Neural cell (in vitro differentiated cells): ENCODE results near the gene TNRC6C. TPM values are rescaled to one million over a fixed set of nuclear protein-coding genes. Genes with fewer than 3 reads are reported as not detected.
"Not testable (repeated sequence)": the region's sequence is repeated elsewhere in the genome, so short reads cannot be mapped to it uniquely, and the experiment has no call there.

ENCODE experiments used
- H2AFZ ChIP-seq: fragments of 200-600, 300-800 bp; sonication (generic), shearing (Covaris generic); 2 replicates; pipeline ENCODE4 v1.6.0; 2014; ENCODE audit warnings: low read depth, mild to moderate bottlenecking, antibody characterized with exemption, low read length, moderate library complexity
- H3F3A ChIP-seq: fragments of 200-600 bp; shearing (Covaris generic); 2 replicates; pipeline ENCODE4 v1.6.1; 2016; ENCODE audit warnings: mild to moderate bottlenecking, moderate library complexity, mixed read lengths, antibody characterized with exemption, low read length; ENCODE audit not compliant: insufficient read depth, poor library complexity, severe bottlenecking
- H3K27ac ChIP-seq: fragments of 200-600, 300-800 bp; sonication (generic), shearing (Covaris generic); 2 replicates; pipeline ENCODE4 v1.5.1; 2014; ENCODE audit warnings: mild to moderate bottlenecking, low read length, moderate library complexity
- H3K27me3 ChIP-seq: fragments of 300-800, 200-600 bp; sonication (generic), shearing (Covaris generic); 2 replicates; pipeline ENCODE4 v1.6.0; 2014; ENCODE audit warnings: mild to moderate bottlenecking, low read depth, low read length, moderate library complexity; ENCODE audit not compliant: insufficient read depth
- H3K36me3 ChIP-seq: fragments of 300-800, 200-600 bp; sonication (generic), shearing (Covaris generic); 2 replicates; pipeline ENCODE4 v1.5.1; 2014; ENCODE audit warnings: mild to moderate bottlenecking, antibody characterized with exemption, low read length, moderate library complexity; ENCODE audit not compliant: insufficient read depth
- H3K4me2 ChIP-seq: fragments of 300-800, 200-600 bp; sonication (generic), shearing (Covaris generic); 2 replicates; pipeline ENCODE4 v1.6.0; 2014; ENCODE audit warnings: mild to moderate bottlenecking, low read length
- H3K4me3 ChIP-seq: fragments of 300-800, 200-600 bp; sonication (generic), shearing (Covaris generic); 2 replicates; pipeline ENCODE4 v1.5.1; 2014; ENCODE audit warnings: mild to moderate bottlenecking, low read length, moderate library complexity
- H3K79me2 ChIP-seq: fragments of 200-600 bp; shearing (Covaris generic); replicated peaks from 2 replicates; pipeline ENCODE4 v1.6.0; 2014; ENCODE audit warnings: mild to moderate bottlenecking, low read length, moderate library complexity; ENCODE audit not compliant: insufficient read depth
- H3K9ac ChIP-seq: fragments of 300-800, 200-600 bp; sonication (generic), shearing (Covaris generic); 2 replicates; pipeline ENCODE4 v1.6.1; 2016; ENCODE audit warnings: mild to moderate bottlenecking, low read length, mixed read lengths
- H3K9me2 ChIP-seq: fragments of 200-600 bp; shearing (Covaris generic); 2 replicates; pipeline ENCODE4 v1.6.1; 2016; ENCODE audit warnings: mild to moderate bottlenecking, low read length, mixed read lengths; ENCODE audit not compliant: insufficient read depth
- H3K9me3 ChIP-seq: fragments of 200-600, 300-800 bp; sonication (generic), shearing (Covaris generic); 2 replicates; pipeline ENCODE4 v1.6.1; 2016; ENCODE audit warnings: mild to moderate bottlenecking, mixed run types, low read length, moderate library complexity, mixed read lengths
- H4K20me1 ChIP-seq: fragments of 200-600 bp; shearing (Covaris generic); 2 replicates; pipeline ENCODE4 v1.6.1; 2016; ENCODE audit warnings: mild to moderate bottlenecking, mixed run types; ENCODE audit not compliant: insufficient read depth
- EP300 ChIP-seq: fragments of 450-650 bp; conservative IDR thresholded peaks from 2 replicates; pipeline ENCODE4 v1.6.1; 2014; ENCODE audit warnings: antibody characterized with exemption, mild to moderate bottlenecking, moderate library complexity; ENCODE audit not compliant: poor library complexity, severe bottlenecking
- EZH2 ChIP-seq: fragments of 200-600, 300-800 bp; shearing (Covaris generic), sonication (generic); IDR thresholded peaks from 2 replicates; pipeline ENCODE4 v1.6.1; 2014; ENCODE audit warnings: antibody characterized with exemption, low read length, borderline replicate concordance, mild to moderate bottlenecking; ENCODE audit not compliant: insufficient read depth, poor library complexity, severe bottlenecking
- MXI1 ChIP-seq: fragments of 450-650 bp; conservative IDR thresholded peaks from 2 replicates; pipeline ENCODE4 v1.6.1; 2014; ENCODE audit warnings: antibody characterized with exemption, mild to moderate bottlenecking; ENCODE audit not compliant: poor library complexity, severe bottlenecking
- POLR2AphosphoS5 ChIP-seq: IDR thresholded peaks from 2 replicates; pipeline ENCODE4 v1.6.1; 2012
- RAD21 ChIP-seq: fragments of 450-650 bp; conservative IDR thresholded peaks from 2 replicates; pipeline ENCODE4 v1.6.1; 2014; ENCODE audit warnings: antibody characterized with exemption, mild to moderate bottlenecking, moderate library complexity
- SMC3 ChIP-seq: fragments of 450-650 bp; conservative IDR thresholded peaks from 2 replicates; pipeline ENCODE4 v1.6.1; 2014; ENCODE audit warnings: antibody characterized with exemption, mild to moderate bottlenecking, moderate library complexity; ENCODE audit not compliant: poor library complexity
- TAF1 ChIP-seq: IDR thresholded peaks from 2 replicates; pipeline ENCODE4 v1.6.1; 2012; ENCODE audit warnings: low read depth
- polyA plus RNA-seq: library from polyadenylated mRNA; depleted of rRNA; stranded (reverse); fragments of >200 nt; gene quantifications from 2 replicates; pipeline ENCODE4 v1.2.3, GENCODE V29; 2014
- TF ChIP-seq, protein P1 (sequence below): fragments of 450-650 bp; IDR thresholded peaks from 2 replicates; pipeline ENCODE4 v1.5.1; 2014; ENCODE audit warnings: antibody characterized with exemption, mild to moderate bottlenecking, moderate library complexity; ENCODE audit not compliant: poor library complexity, severe bottlenecking
- TF ChIP-seq, protein P2 (sequence below): IDR thresholded peaks from 2 replicates; pipeline ENCODE4 v1.6.1; 2012; ENCODE audit warnings: borderline replicate concordance

TNRC6C gene
- polyA plus RNA-seq, 1 donor from 2014 or later, result 15.4 TPM

GRCh38 chr17:77990301-77990700 is 31.8 kb downstream of the TNRC6C start:
- H3K79me2 ChIP-seq, result peaks cover 82% of the 10 kb centered on the region
- no peaks in the 10 kb centered on the region for H3K9me3 ChIP-seq
- no peak overlapping the region for H3K4me2 ChIP-seq
- no peaks in the 10 kb centered on the region for H3F3A ChIP-seq
- H3K9ac ChIP-seq, result no peak overlapping the region
- H3K27me3 ChIP-seq, result no peaks in the 10 kb centered on the region
- H3K27ac ChIP-seq, result no peak overlapping the region
- no peak overlapping the region for H2AFZ ChIP-seq
- H3K36me3 ChIP-seq, result no peaks in the 10 kb centered on the region
- TF ChIP-seq SMC3, result no peak
- no peak for TF ChIP-seq RAD21
- no peak for TF ChIP-seq MXI1
- no peak for TF ChIP-seq EZH2
- TF ChIP-seq, protein P1, sequence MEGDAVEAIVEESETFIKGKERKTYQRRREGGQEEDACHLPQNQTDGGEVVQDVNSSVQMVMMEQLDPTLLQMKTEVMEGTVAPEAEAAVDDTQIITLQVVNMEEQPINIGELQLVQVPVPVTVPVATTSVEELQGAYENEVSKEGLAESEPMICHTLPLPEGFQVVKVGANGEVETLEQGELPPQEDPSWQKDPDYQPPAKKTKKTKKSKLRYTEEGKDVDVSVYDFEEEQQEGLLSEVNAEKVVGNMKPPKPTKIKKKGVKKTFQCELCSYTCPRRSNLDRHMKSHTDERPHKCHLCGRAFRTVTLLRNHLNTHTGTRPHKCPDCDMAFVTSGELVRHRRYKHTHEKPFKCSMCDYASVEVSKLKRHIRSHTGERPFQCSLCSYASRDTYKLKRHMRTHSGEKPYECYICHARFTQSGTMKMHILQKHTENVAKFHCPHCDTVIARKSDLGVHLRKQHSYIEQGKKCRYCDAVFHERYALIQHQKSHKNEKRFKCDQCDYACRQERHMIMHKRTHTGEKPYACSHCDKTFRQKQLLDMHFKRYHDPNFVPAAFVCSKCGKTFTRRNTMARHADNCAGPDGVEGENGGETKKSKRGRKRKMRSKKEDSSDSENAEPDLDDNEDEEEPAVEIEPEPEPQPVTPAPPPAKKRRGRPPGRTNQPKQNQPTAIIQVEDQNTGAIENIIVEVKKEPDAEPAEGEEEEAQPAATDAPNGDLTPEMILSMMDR, result no peak
- no peak for TF ChIP-seq EP300
- TF ChIP-seq POLR2AphosphoS5, result no peak
- no peak for TF ChIP-seq TAF1
- TF ChIP-seq, protein P2, sequence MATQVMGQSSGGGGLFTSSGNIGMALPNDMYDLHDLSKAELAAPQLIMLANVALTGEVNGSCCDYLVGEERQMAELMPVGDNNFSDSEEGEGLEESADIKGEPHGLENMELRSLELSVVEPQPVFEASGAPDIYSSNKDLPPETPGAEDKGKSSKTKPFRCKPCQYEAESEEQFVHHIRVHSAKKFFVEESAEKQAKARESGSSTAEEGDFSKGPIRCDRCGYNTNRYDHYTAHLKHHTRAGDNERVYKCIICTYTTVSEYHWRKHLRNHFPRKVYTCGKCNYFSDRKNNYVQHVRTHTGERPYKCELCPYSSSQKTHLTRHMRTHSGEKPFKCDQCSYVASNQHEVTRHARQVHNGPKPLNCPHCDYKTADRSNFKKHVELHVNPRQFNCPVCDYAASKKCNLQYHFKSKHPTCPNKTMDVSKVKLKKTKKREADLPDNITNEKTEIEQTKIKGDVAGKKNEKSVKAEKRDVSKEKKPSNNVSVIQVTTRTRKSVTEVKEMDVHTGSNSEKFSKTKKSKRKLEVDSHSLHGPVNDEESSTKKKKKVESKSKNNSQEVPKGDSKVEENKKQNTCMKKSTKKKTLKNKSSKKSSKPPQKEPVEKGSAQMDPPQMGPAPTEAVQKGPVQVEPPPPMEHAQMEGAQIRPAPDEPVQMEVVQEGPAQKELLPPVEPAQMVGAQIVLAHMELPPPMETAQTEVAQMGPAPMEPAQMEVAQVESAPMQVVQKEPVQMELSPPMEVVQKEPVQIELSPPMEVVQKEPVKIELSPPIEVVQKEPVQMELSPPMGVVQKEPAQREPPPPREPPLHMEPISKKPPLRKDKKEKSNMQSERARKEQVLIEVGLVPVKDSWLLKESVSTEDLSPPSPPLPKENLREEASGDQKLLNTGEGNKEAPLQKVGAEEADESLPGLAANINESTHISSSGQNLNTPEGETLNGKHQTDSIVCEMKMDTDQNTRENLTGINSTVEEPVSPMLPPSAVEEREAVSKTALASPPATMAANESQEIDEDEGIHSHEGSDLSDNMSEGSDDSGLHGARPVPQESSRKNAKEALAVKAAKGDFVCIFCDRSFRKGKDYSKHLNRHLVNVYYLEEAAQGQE, result no peak
- H4K20me1 ChIP-seq, result peaks cover 1% of the 10 kb centered on the region
- no peak overlapping the region for H3K4me3 ChIP-seq
- no peaks in the 10 kb centered on the region for H3K9me2 ChIP-seq

GRCh38 chr17:77993735-77994134 is 35.2 kb downstream of the TNRC6C start:
- H3K27ac ChIP-seq, H2AFZ ChIP-seq, H3K9me3 ChIP-seq, H3K36me3 ChIP-seq, H3K9ac ChIP-seq, H3K4me2 ChIP-seq, H3K9me2 ChIP-seq, H3F3A ChIP-seq, H3K4me3 ChIP-seq, H3K27me3 ChIP-seq: not testable (repeated sequence)
- peaks cover 15% of the 10 kb centered on the region for H4K20me1 ChIP-seq
- H3K79me2 ChIP-seq, result peaks cover 75% of the 10 kb centered on the region
